K562 (cell line): Measurements from ENCODE around the gene ARSJ. TPM values are rescaled to one million over a fixed set of nuclear protein-coding genes. Genes with fewer than 3 reads are reported as not detected.

ENCODE experiments used
- ATAC-seq: fragments of 200-7000 bp; cut with Tn5 transposase; 3 replicates; pipeline ENCODE4 v1.9.1; 2020; ENCODE audit warnings: moderate library complexity
- BruUV-seq: library from RNA; stranded (reverse); fragments of 400-500 nt; replicated peaks from 2 replicates; lab custom pipeline; 2021; lab: Mats Ljungman, UMichigan
- CTCF ChIA-PET: fragments of 300-600 bp; formaldehyde crosslinking; extraction: SDS; loops from one replicate; lab custom pipeline; 2021; ENCODE audit warnings: low intra/inter-chr PET ratio; lab: Yijun Ruan, JAX
- POLR2A ChIA-PET: fragments of 300-600, 350-650 bp; sonication (Branson Sonifier 250); formaldehyde crosslinking; extraction: SDS; loops from one replicate; lab custom pipeline; 2021; ENCODE audit warnings: antibody characterized with exemption, inconsistent platforms; lab: Yijun Ruan, JAX
- DNase-seq, 4 experiments: peaks; one replicate each; pipeline versions ENCODE4 v3.0.0 to v3.0.0-alpha.2; 2011 to 2018; ENCODE audit warnings: low spot score in 3 of 4, mixed read lengths in 3 of 4; ENCODE audit errors: extremely low read depth in 1 of 4
- FAIRE-seq: peaks from 2 replicates; lab custom pipeline; 2011; peaks lifted over from hg19 to GRCh38; lab: Jason Lieb, UNC
- H2AFZ ChIP-seq: 2 replicates; pipeline ENCODE4 v1.6.0; 2011; ENCODE audit warnings: low read depth, low read length, control low read depth, inconsistent platforms
- H3K27ac ChIP-seq: fragments of 200-600 bp; 3 replicates; pipeline ENCODE4 v1.8.0; 2011; ENCODE audit warnings: low read depth, mild to moderate bottlenecking, control low read depth, inconsistent platforms, low read length, moderate library complexity, mixed read lengths; ENCODE audit errors: extremely low read depth
- H3K27me3 ChIP-seq, 2 experiments: fragments of 300-600 bp in 1 of 2; 2 replicates in 1 of 2; 3 replicates in 1 of 2; pipeline versions ENCODE4 v1.6.0 to v1.8.0; 2011; ENCODE audit warnings: inconsistent platforms in 2 of 2, low read length in 2 of 2, mild to moderate bottlenecking in 1 of 2, mixed read lengths in 1 of 2, moderate library complexity in 1 of 2; ENCODE audit not compliant: control insufficient read depth in 2 of 2, insufficient read depth in 2 of 2
- H3K36me3 ChIP-seq: fragments of 300-600 bp; 3 replicates; pipeline ENCODE4 v1.8.0; 2011; ENCODE audit warnings: mild to moderate bottlenecking, low read length, inconsistent platforms; ENCODE audit not compliant: control insufficient read depth, insufficient read depth
- H3K4me1 ChIP-seq, 2 experiments: fragments of 200-600 bp in 1 of 2; replicated peaks in 1 of 2; 2 replicates in 1 of 2; 3 replicates in 1 of 2; pipeline versions ENCODE4 v1.5.1 to v1.8.0; 2011; ENCODE audit warnings: inconsistent platforms in 2 of 2, low read length in 2 of 2, mild to moderate bottlenecking in 1 of 2, mixed read lengths in 1 of 2, moderate library complexity in 1 of 2; ENCODE audit not compliant: control insufficient read depth in 2 of 2, insufficient read depth in 2 of 2
- H3K4me2 ChIP-seq: 2 replicates; pipeline ENCODE4 v1.6.1; 2011; ENCODE audit warnings: low read length, control low read depth, inconsistent platforms, mixed read lengths; ENCODE audit not compliant: insufficient read depth
- H3K4me3 ChIP-seq: fragments of 200-600 bp; sonication (generic), shearing (Covaris generic); 2 replicates; pipeline ENCODE4 v1.5.1; 2016; ENCODE audit warnings: control low read depth, inconsistent platforms
- H3K79me2 ChIP-seq: fragments of 200-600 bp; 3 replicates; pipeline ENCODE4 v1.8.0; 2011; ENCODE audit warnings: low read length, inconsistent platforms; ENCODE audit not compliant: control insufficient read depth, insufficient read depth
- H3K9ac ChIP-seq, 2 experiments: 2 replicates each; pipeline versions ENCODE4 v1.6.0 to v1.6.1; 2011; ENCODE audit warnings: low read depth in 2 of 2, low read length in 2 of 2, control low read depth in 1 of 2, inconsistent platforms in 1 of 2, mild to moderate bottlenecking in 1 of 2, mixed read lengths in 1 of 2; ENCODE audit not compliant: insufficient read depth in 1 of 2
- H3K9me1 ChIP-seq: one replicate; pipeline ENCODE4 v1.6.0; 2011; ENCODE audit warnings: inconsistent platforms, mild to moderate bottlenecking, low read length, moderate library complexity; ENCODE audit not compliant: control insufficient read depth, insufficient read depth
- H3K9me3 ChIP-seq: replicated peaks from 2 replicates; pipeline ENCODE4 v1.5.1; 2011; ENCODE audit warnings: low read depth, low read length, inconsistent platforms; ENCODE audit not compliant: control insufficient read depth, insufficient read depth
- H4K20me1 ChIP-seq: replicated peaks from 2 replicates; pipeline ENCODE4 v1.6.1; 2011; ENCODE audit warnings: low read length, inconsistent platforms, mixed read lengths; ENCODE audit not compliant: control insufficient read depth, insufficient read depth
- ATF1 ChIP-seq, 2 experiments: fragments of 450-650 bp in 1 of 2; IDR thresholded peaks; 2 replicates each; pipeline ENCODE4 v1.6.1; 2016; ENCODE audit warnings: missing compliant biosample characterization in 1 of 2, missing genetic modification characterization in 1 of 2
- BRCA1 ChIP-seq, 2 experiments: fragments of 450-650 bp in 1 of 2; sonication (generic) in 1 of 2; formaldehyde crosslinking in 1 of 2; IDR thresholded peaks; 2 replicates each; pipeline versions ENCODE4 v1.5.0 to v1.6.1; 2017 to 2020; ENCODE audit warnings: mild to moderate bottlenecking in 1 of 2, missing genetic modification reagents in 1 of 2
- CXXC5 ChIP-seq: fragments of 250-450 bp; sonication (Bioruptor Pico); IDR thresholded peaks from 2 replicates; pipeline ENCODE4 v1.8.0; 2022; ENCODE audit warnings: inconsistent platforms, mild to moderate bottlenecking, moderate library complexity
- MIER1 ChIP-seq: fragments of 450-650 bp; IDR thresholded peaks from 2 replicates; pipeline ENCODE4 v1.6.1; 2016; ENCODE audit warnings: antibody characterized with exemption, mild to moderate bottlenecking, low read depth
- NFIX ChIP-seq: fragments of 250-450 bp; sonication (Bioruptor Pico); IDR thresholded peaks from 2 replicates; pipeline ENCODE4 v1.4.0; 2020; ENCODE audit warnings: low read depth, mild to moderate bottlenecking, moderate library complexity
- NFYB ChIP-seq: IDR thresholded peaks from 2 replicates; pipeline ENCODE4 v1.6.1; 2011; ENCODE audit warnings: mild to moderate bottlenecking, moderate library complexity; ENCODE audit not compliant: insufficient read length; ENCODE audit errors: extremely low read depth
- POLR3A ChIP-seq: IDR thresholded peaks from 2 replicates; pipeline ENCODE4 v1.6.1; 2011; ENCODE audit warnings: borderline replicate concordance, mild to moderate bottlenecking, moderate library complexity; ENCODE audit not compliant: insufficient read length, insufficient read depth; ENCODE audit errors: extremely low read depth
- POU5F1 ChIP-seq: fragments of 150-350 bp; IDR thresholded peaks from 2 replicates; pipeline ENCODE4 v1.6.1; 2014; ENCODE audit warnings: borderline replicate concordance, low read length, low read depth, mild to moderate bottlenecking; ENCODE audit not compliant: partially characterized antibody
- TBP ChIP-seq: optimal IDR thresholded peaks from 2 replicates; pipeline ENCODE3; 2011; ENCODE audit warnings: low read depth, low read length, improper control_type of control experiment
- TEAD4 ChIP-seq, 2 experiments: sonication (generic) in 1 of 2; formaldehyde crosslinking in 1 of 2; IDR thresholded peaks; 2 replicates each; pipeline versions ENCODE4 v1.6.1 to v1.8.0; 2012 to 2022; ENCODE audit warnings: borderline replicate concordance in 1 of 2, inconsistent platforms in 1 of 2, low read length in 1 of 2, mild to moderate bottlenecking in 1 of 2, missing genetic modification reagents in 1 of 2
- ZNF239 ChIP-seq: fragments of 250-450 bp; sonication (Bioruptor Pico); IDR thresholded peaks from 2 replicates; pipeline ENCODE4 v1.4.0; 2020; ENCODE audit warnings: mild to moderate bottlenecking
- ZNF354B ChIP-seq: fragments of 250-450 bp; sonication (Bioruptor Pico); IDR thresholded peaks from 2 replicates; pipeline ENCODE4 v1.4.0; 2020
- ZNF586 ChIP-seq: fragments of 450-650 bp; formaldehyde crosslinking; conservative IDR thresholded peaks from 2 replicates; pipeline ENCODE4 v1.4.0; 2020; ENCODE audit warnings: mild to moderate bottlenecking, moderate library complexity
- ZNF695 ChIP-seq: fragments of 450-650 bp; formaldehyde crosslinking; IDR thresholded peaks from 2 replicates; pipeline ENCODE4 v1.4.0; 2020; ENCODE audit warnings: mild to moderate bottlenecking, moderate library complexity
- ZNF780A ChIP-seq: fragments of 250-450 bp; sonication (Bioruptor Pico); IDR thresholded peaks from 2 replicates; pipeline ENCODE4 v1.5.0; 2021; ENCODE audit warnings: mild to moderate bottlenecking
- ZZZ3 ChIP-seq: fragments of 450-650 bp; IDR thresholded peaks from 2 replicates; pipeline ENCODE4 v1.6.1; 2016; ENCODE audit warnings: antibody characterized with exemption, mild to moderate bottlenecking, moderate library complexity
- WGBS: fragments of 100-300 bp; shearing (Covaris generic); methylation state at CpG from one replicate; pipeline ENCODE4 v1.1.6; 2016; ENCODE audit warnings: low coverage, mixed read lengths; ENCODE audit not compliant: insufficient coverage; ENCODE audit errors: missing lambda C conversion rate; 5-methylcytosine and 5-hydroxymethylcytosine counted together
- in situ Hi-C: fragments of 300-500 bp; cut with MboI; formaldehyde crosslinking; loops from 4 replicates; pipeline ENCODE4 v1.15.0; 2018; ENCODE audit warnings: inconsistent platforms, mixed read lengths
- intact Hi-C: fragments of 100-400 bp; cut with micrococcal nuclease; formaldehyde crosslinking; loops from 2 replicates; pipeline ENCODE4 v1.14.2; 2022
- polyA plus RNA-seq, 8 experiments: library from polyadenylated mRNA; depleted of rRNA in 4 of 8; stranded (reverse) in 5 of 8; unstranded in 3 of 8; fragments of >200 nt; fragmentation: Nextera tagmentation in 2 of 8; fragmentation: Illumina TruSeq in 1 of 8; extraction: Ambion mirVana in 2 of 8; extraction: Trizol in 1 of 8; gene quantifications; 2 replicates each; pipeline versions ENCODE4 v1.2.1 to v1.2.3, GENCODE V29; 2011 to 2014; ENCODE audit warnings: inconsistent platforms in 1 of 8, missing spikeins in 1 of 8
- total RNA-seq, 7 experiments: library from RNA; depleted of rRNA in 6 of 7; stranded (reverse); fragments of >200 nt in 6 of 7; fragmentation: Illumina TruSeq in 2 of 7; extraction: Trizol in 2 of 7; gene quantifications; 2 replicates each; pipeline versions ENCODE4 v1.2.1 to v1.2.3, GENCODE V29; 2011 to 2021; ENCODE audit warnings: low replicate concordance in 1 of 7
- TF ChIP-seq, protein P1 (sequence below): fragments of 250-450 bp; sonication (Bioruptor Pico); IDR thresholded peaks from 2 replicates; pipeline ENCODE4 v1.6.1; 2021; ENCODE audit warnings: mild to moderate bottlenecking
- TF ChIP-seq, protein P2 (sequence below): fragments of 450-650 bp; formaldehyde crosslinking; IDR thresholded peaks from 2 replicates; pipeline ENCODE4 v1.4.0; 2022; ENCODE audit warnings: missing genetic modification characterization
- TF ChIP-seq, protein P3 (sequence below): fragments of 450-650 bp; IDR thresholded peaks from 2 replicates; pipeline ENCODE4 v1.6.1; 2016; ENCODE audit warnings: antibody characterized with exemption

ARSJ gene
- total and polyA plus RNA-seq, 9 of the 15 experiments (the other 6 are each of a cell fraction or from before 2014, with no cell fraction given), result not detected

DNA sequence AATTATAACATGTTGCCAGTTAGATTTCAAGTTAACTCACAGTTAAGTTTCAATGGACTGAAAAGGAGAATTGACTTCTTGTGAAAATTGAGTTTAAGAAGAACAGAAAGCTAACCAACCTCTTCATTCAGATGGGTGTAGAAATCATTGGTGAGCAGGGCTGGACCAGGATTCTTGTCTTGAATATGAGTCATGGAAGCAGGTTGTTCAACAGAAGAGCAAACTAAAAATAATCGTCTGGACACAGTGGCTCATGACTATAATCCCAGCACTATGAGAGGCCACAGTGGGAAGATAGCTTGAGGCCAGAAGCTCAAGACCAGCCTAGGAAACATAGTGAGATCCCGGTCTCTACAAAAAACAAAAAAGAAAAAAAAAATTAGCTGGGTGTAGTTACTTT, 98.2 kb downstream of the ARSJ start:
- CTCF ChIA-PET, result no interaction called here
- no peaks in the 10 kb centered on the region for H3K9me3 ChIP-seq
- no TSS peak for BruUV-seq

More for the DNA sequence above, 98.2 kb downstream of the ARSJ start:
- Histone ChIP-seq H3K36me3 (no peaks in the 10 kb centered on the region), H3K4me1 (no peaks in the 10 kb centered on the region), H3K4me2 (no peak overlapping the region), H3K4me3 (no peak overlapping the region), H2AFZ (no peak overlapping the region), H3K27me3 (no peaks in the 10 kb centered on the region), H3K9ac (no peak overlapping the region), H3K79me2 (no peaks in the 10 kb centered on the region), H4K20me1 (no peaks in the 10 kb centered on the region), H3K27ac (no peak overlapping the region), H3K9me1 (no peaks in the 10 kb centered on the region)
- DNase-seq (no peak), FAIRE-seq (no peak), ATAC-seq (no peak)
- WGBS, result 0% methylated on average over 2 of the region's 2 CpGs
- in situ Hi-C loops, result no loop called here
- no peak for TF ChIP-seq POLR3A
- TF ChIP-seq, protein P1, sequence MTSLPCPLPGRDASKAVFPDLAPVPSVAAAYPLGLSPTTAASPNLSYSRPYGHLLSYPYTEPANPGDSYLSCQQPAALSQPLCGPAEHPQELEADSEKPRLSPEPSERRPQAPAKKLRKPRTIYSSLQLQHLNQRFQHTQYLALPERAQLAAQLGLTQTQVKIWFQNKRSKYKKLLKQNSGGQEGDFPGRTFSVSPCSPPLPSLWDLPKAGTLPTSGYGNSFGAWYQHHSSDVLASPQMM (CRISPR knock-in tag), result no peak
- TF ChIP-seq ZNF780A (CRISPR knock-in tag), result no peak
- TF ChIP-seq ZNF586 (CRISPR knock-in tag), result no peak
- no peak for TF ChIP-seq ZNF354B (CRISPR knock-in tag)
- no peak for TF ChIP-seq POU5F1
- TF ChIP-seq, protein P2, sequence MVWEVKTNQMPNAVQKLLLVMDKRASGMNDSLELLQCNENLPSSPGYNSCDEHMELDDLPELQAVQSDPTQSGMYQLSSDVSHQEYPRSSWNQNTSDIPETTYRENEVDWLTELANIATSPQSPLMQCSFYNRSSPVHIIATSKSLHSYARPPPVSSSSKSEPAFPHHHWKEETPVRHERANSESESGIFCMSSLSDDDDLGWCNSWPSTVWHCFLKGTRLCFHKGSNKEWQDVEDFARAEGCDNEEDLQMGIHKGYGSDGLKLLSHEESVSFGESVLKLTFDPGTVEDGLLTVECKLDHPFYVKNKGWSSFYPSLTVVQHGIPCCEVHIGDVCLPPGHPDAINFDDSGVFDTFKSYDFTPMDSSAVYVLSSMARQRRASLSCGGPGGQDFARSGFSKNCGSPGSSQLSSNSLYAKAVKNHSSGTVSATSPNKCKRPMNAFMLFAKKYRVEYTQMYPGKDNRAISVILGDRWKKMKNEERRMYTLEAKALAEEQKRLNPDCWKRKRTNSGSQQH (CRISPR knock-in tag), result no peak
- no peak for TF ChIP-seq ZNF239 (CRISPR knock-in tag)
- no peak for TF ChIP-seq CXXC5 (CRISPR knock-in tag)
- TF ChIP-seq ATF1 (CRISPR knock-in tag; IDR thresholded peaks at IDR 0.05), result no peak
- TF ChIP-seq ATF1 (tag; IDR thresholded peaks at IDR 0.05), result no peak
- TF ChIP-seq, protein P3, sequence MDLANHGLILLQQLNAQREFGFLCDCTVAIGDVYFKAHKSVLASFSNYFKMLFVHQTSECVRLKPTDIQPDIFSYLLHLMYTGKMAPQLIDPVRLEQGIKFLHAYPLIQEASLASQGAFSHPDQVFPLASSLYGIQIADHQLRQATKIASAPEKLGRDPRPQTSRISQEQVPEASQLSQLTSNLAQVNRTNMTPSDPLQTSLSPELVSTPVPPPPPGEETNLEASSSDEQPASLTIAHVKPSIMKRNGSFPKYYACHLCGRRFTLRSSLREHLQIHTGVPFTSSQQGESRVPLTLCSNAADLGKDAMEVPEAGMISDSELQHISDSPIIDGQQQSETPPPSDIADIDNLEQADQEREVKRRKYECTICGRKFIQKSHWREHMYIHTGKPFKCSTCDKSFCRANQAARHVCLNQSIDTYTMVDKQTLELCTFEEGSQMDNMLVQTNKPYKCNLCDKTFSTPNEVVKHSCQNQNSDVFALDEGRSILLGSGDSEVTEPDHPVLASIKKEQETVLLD, result no peak
- TF ChIP-seq ZNF695, result no peak
- no peak for TF ChIP-seq ZZZ3
- TF ChIP-seq TEAD4 (IDR thresholded peaks at IDR 0.05; ENCODE audit: low read length), result no peak
- TF ChIP-seq TEAD4 (CRISPR knock-in tag; IDR thresholded peaks at IDR 0.05; ENCODE audit: borderline replicate concordance), result no peak
- no peak for TF ChIP-seq NFYB
- TF ChIP-seq TBP, result no peak
- TF ChIP-seq BRCA1 (IDR thresholded peaks at IDR 0.05), result no peak
- TF ChIP-seq BRCA1 (CRISPR knock-in tag; IDR thresholded peaks at IDR 0.05), result no peak
- TF ChIP-seq NFIX (CRISPR knock-in tag), result no peak
- TF ChIP-seq MIER1, result no peak
- intact Hi-C loops, result no loop called here
- POLR2A ChIA-PET, result no interaction called here
